NK-92 (cell line): Measurements from ENCODE around the gene ERBB4.

Experiments used
- DNase-seq: peaks from one replicate; lab custom pipeline; 2025; ENCODE audit not compliant: unreplicated experiment; lab: John Stamatoyannopoulos, UW

ERBB4 gene

DNA sequence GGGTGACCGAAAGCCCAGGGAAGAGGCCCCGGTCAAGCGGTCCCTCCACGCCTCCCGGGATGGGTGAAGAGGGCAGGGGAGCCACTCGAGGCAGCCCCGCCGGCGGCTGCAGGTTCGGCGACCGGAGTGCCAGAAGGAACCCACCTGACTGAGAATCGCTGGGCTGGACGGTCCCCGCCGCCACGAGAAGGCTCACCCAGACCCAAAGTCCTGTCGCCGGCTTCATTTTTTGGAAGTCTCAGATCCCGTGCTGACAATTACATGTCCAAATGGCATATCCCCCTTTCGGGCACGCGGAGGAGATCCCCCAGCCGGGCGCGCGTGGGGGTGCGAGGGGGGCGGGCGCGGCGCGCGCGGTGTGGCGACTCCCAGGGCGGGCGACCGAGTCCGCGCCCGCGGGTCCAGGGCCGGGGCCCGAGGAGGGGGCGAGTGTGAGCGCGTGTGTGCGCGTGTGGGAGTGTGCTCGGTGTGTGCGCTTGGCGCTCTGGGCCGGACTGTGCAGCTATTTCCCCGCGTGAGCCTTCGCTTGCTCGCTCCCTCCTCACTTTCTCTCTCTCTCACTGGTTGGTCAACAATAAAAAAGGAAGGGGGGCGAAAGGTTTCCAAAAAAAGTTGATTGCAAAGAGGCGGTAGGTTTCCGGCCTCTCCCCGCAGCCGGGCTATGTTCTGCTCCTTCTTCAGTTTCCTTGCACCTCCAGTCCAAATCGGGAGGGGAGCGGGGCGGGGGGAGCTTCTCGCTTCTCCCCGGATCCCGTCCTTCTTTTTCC is at the start of gene ERBB4:
ERBB4 (minus strand) TSS at position 498 of the 767 bp plus-strand sequence; CDS start at position 226, 272 bp downstream.
- no peak for DNase-seq

DNA sequence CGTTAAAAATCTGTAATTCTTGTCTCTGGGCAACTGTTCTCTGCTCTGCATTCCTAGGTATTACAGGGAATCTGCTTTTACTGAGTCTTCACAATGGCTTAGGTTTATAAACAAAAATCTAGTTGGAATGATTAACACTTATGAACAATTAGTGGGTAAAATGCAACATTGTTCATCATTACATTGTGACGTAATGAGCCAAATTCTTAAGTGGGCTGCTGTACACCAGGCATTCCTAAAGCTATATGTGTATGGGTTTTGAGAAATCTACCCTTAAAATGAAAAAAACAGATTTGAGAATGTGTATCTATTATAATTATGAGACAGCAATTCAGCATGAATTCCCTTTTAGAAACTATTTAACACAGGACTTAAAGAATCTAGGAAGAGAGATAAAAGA is 41.5 kb upstream of the ERBB4 start:
- no peak for DNase-seq

DNA sequence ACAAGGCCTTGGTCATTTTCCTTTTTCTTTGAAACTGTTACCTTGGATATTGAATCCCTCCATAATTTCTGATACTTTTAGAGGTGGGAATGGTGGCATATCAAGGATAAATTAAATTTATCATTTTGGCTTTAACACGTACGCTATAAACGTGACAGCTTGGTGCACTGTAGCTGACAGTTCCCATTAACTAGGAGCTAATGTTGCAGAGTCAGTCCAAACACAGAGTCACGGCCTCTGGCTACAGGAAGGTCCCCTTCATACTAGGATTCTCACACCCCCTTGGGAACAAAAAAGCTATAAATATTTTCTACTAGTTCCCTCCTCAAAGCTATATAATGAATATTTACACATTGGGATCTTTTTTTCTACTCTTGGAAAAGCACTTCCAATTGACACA is 17.7 kb upstream of the ERBB4 start:
- DNase-seq, result no peak

- DNase-seq, result no peak
Measured at GRCh38 chr2:212554233-212554632, 15.6 kb upstream of the ERBB4 start.

- no peak for DNase-seq
Measured at GRCh38 chr2:212549941-212550340, 11.3 kb upstream of the ERBB4 start.

- DNase-seq, result no peak
Measured at GRCh38 chr2:212549463-212549862, 10.9 kb upstream of the ERBB4 start.

DNA sequence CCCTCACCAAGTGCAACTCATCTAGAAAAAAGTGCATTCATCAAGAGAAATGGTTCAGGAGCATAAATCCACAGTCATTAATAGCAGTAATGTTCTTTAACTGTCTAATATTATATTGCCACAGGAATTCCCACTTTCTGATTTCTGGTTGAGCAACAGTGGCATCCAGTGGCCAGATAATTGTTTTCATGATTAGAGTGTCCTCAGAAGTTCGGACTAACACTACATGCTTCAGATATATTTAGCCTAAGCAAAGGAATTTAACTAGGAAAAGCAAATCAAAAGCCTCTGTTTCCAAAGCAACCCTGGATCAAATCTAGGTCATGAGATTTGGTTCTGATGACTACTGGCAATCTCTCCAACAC is 9.8 kb upstream of the ERBB4 start:
- DNase-seq, result no peak

- DNase-seq, result no peak
Measured at GRCh38 chr2:212547716-212548454, 9.3 kb upstream of the ERBB4 start.

- DNase-seq, result no peak
Measured at GRCh38 chr2:212546669-212547068, 8.1 kb upstream of the ERBB4 start.

DNA sequence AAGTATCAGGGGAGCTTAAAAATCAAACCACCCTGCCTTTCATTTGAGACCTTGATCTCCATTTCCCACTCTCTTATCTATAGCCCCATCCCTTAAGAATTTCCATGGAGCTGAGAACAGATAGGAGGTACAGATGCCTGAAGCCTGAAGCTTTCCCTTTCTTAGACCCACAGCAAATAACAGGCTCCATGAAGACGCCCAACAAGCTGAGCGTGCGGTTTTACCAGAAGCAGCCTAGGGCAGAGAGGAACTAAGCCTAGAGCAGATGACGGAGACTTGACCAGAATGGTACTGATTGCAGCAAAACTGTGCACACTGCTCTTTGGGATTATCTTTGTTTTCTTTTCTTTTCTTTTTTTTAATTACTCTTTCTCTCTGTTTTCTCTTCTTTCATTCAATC is 1.7 kb upstream of the ERBB4 start:
- no peak for DNase-seq

GRCh38 chr2:212539072-212539880 is 674 bp upstream of the ERBB4 start:
- no peak for DNase-seq

DNA sequence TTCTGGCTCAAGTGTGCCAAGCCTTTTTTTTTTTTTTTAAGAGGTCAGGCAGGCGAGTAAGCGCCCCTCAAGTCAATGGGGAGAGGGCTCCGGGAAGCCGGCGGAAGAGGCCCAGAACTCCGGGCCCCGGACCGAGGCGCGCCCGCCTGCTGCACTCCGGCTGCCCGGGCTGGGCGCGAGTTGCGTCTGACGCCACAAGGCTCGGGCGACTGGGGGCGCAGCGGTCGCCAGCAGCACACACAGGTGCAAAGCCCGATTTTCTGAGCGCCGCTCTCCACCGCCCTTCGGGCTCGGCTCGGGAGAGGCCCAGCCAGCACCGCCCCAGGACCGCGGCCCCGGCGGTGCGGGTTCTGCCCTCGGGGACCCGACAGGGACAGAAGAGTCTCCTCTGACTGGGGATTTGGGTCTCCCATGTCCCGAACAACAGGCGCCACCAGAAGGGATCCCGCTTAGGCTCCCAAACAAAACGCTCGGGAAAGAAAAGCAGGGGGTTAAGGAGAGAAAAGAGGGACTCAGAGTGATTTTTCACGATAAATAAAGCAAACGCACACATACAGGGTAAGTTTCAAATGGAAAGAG is 787 bp downstream of the ERBB4 start:
- DNase-seq, result no peak

DNA sequence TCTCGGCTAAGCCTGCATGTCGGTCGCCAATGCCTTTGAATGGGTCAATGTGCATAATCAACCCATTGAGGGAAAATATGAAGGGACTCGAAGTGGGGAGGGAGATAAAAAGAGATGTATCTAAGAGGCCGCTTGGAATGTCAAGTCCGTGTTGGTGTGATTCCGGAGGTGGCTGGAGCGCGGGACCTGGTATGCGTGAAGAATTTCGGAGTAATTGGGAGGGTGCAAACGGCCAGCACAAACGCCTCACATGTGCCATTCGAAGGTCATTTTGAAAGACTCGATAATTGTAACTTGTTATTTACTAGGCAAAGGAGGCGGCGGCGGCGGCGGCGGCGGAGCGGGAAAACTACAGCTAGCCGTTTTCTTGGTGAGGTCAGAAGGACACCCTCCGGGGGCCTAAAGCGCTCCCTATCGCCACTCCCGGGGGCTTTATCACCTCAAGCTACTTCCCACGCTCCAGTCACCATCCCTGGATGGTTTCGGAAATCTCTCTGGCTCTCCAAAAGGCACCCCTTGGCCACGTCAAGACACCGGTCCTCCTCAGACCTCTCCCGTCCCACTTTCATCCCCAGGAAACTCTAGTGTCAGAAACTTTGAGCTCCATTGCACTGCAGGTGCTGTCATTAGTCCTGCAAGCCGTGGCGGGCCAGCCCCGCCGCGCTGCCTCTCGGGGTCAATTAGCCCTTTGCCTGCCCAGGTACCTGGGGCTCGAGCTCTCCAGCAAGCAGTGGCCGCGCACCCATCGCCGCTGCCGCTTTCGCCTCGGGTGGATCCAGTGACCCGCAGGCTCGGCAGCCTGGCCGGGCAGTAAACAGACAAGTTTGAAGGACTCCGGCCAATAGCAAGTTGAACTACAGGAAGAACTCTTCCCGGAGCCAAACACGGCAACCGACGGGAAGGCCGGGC is 1.5 kb downstream of the ERBB4 start:
- no peak for DNase-seq

DNA sequence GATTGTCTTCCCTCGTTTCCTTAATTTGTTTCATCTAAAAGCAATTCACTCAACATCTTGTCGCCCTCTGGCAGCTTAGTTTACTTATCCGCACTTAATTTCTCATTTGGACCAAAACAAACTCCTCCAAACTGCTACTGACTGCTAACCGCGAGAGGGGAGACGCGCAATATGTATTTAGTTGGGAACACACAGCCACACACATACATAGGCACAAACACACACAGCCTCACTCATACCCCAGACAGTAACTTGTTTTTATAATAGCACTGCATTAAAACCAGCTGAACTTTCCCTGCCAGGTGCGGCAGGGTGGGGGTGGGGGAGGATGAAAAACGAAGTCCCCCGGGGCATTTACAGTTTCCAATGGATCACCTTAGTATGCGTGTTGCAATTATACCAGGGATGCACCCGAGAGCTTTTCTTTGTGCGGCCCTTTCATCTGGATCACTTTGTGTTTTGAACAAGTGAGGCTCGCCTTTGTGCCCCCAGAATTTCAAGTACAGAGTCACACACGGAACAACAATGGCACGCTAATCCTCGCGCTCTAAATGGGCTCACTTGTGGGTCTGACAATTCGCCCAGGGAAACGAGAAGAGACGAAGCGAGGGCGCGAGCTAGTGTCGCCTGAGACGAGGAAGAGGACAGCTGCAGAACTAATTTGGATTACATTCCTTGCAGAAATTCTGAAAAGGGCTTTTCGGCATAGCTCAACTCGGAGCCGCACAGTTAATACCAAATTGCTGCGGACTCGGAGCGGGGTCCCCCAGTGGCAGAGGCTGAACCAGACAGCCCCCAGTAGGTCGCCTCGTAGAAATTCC is 2.4 kb downstream of the ERBB4 start:
- no peak for DNase-seq

DNA sequence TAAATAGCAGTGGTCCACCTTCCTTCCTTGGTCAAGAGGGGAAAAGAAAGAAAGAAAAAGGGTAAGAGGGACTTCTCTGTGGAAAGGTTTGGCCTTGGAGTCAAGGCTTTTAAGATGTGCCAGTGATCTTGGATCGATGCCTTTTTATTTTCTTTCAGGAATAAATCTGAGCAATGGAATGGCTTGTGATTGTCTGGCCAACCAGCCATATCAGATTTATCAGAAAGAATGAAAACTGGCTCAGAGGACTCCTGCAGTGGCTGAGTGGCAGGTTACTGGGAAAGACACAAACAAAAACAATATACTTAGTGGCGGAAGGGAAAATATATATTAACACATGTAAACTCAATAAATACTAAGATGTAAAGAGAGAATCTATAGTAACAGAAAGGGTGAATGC is 4.3 kb downstream of the ERBB4 start:
- DNase-seq, result no peak

- DNase-seq, result no peak
Measured at GRCh38 chr2:212532585-212532984, 6.0 kb downstream of the ERBB4 start.

GRCh38 chr2:212532087-212532486 is 6.5 kb downstream of the ERBB4 start:
- no peak for DNase-seq

- no peak for DNase-seq
Measured at GRCh38 chr2:212531499-212531898, 7.1 kb downstream of the ERBB4 start.

- no peak for DNase-seq
Measured at GRCh38 chr2:212530991-212531390, 7.6 kb downstream of the ERBB4 start.

- no peak for DNase-seq
Measured at GRCh38 chr2:212530373-212530772, 8.2 kb downstream of the ERBB4 start.
